Epithelial cell of proximal tubule (primary cell): ENCODE measurements around the gene CHEK1. TPM values are rescaled to one million over a fixed set of nuclear protein-coding genes. Genes with fewer than 3 reads are reported as not detected.

Source experiments
- DNase-seq: peaks from one replicate; pipeline ENCODE4 v3.0.0-alpha.2; 2011; ENCODE audit warnings: low read depth
- H3K4me3 ChIP-seq: 2 replicates; pipeline ENCODE4 v1.5.1; 2011; ENCODE audit warnings: low read depth, mild to moderate bottlenecking, low read length
- CTCF ChIP-seq: conservative IDR thresholded peaks from 2 replicates; pipeline ENCODE4 v1.5.1; 2012; ENCODE audit warnings: low read depth, mild to moderate bottlenecking, low read length
- total RNA-seq: library from RNA; depleted of rRNA; stranded (reverse); fragments of >200 nt; gene quantifications from 2 replicates; pipeline ENCODE4 v1.2.3, GENCODE V29; 2015

CHEK1 gene
- total RNA-seq, 1 donor from 2014 or later: 43.2 TPM

DNA sequence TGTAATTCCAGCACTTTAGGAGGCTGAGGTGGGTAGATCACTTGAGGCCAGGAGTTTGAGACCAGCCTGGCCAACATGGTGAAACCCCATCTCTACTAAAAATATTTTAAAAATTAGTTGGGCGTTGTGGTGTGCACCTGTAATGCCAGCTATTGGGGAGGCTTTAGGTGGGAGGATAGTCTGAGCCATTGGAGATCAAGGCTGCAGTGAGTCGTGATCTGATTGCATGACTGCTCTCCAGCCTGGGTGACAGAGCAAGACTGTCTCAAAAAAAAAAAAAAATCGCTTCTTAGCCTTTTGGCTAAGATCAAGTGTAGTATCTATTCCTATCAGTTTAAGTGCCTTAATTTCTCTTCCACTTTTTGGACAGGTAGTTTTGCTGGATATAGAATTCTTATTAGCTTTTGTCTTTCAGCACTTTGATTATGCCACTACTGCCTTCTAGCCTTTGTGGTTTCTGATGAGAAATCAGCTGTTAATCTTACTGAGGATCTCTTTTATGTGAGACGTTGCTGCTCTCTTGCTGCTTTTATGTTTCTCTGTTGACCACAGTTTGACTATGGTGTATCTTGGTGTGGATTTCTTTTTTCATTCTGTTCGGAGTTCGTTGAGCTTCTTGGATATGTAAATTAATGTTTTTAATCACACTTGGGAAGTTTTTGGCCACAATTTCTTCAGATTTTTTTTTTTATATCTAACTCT, 24.7 kb downstream of the CHEK1 start:
- no peak overlapping the region for H3K4me3 ChIP-seq
- no peak for DNase-seq
- TF ChIP-seq CTCF: no peak

GRCh38 chr11:125662689-125663088, 37.7 kb downstream of the CHEK1 start:
- DNase-seq: no peak
- H3K4me3 ChIP-seq: no peak overlapping the region
- TF ChIP-seq CTCF: no peak

GRCh38 chr11:125663910-125664309, 38.9 kb downstream of the CHEK1 start:
- no peak for DNase-seq
- no peak overlapping the region for H3K4me3 ChIP-seq
- no peak for TF ChIP-seq CTCF

- TF ChIP-seq CTCF: no peak
These were observed 42.2 kb downstream of the CHEK1 start for GRCh38 chr11:125667151-125667550.

GRCh38 chr11:125670172-125670571, 45.2 kb downstream of the CHEK1 start:
- DNase-seq: no peak
- no peak overlapping the region for H3K4me3 ChIP-seq
- no peak for TF ChIP-seq CTCF

More at GRCh38 chr11:125667151-125667550, 42.2 kb downstream of the CHEK1 start:
- DNase-seq: no peak
- no peak overlapping the region for H3K4me3 ChIP-seq

DNA sequence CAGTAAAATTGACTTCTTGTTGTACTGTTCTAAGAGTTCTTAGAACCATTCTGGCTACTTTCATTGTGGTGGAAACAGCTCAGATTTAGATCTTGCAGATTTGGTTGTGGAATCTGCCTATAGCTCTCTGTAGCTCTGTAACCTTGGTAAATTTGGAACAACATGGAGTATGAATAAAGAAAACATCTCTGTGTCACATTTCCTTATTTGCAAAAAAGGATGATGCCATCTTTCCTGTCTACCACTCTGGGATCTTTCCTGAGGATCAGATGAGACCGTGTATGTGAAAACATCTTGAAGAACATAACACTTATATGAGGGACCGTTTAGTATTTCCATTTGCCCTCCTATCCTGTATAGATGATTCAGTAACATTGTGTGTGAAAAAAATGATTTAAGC, 46.6 kb downstream of the CHEK1 start:
- no peak for TF ChIP-seq CTCF
- no peak overlapping the region for H3K4me3 ChIP-seq
- DNase-seq: no peak

DNA sequence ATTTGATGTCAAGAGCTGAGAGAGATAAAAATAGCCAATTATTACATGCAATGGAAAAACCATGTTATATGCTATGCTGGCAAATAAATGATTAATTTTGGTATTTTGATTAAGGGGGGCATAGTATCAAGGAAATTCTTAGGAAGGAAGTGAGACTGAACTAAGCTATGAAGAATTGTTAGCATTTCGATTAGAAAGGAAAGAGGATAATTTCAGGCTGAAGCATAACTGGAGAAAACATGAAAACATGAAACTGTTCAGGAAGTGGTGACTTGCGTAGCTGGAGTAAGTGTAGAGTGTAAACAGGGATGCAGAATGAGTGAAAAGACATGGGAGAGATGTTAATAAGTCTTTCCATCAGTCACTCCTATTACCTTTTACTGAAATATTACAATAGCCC, 49.2 kb downstream of the CHEK1 start:
- no peak for DNase-seq
- TF ChIP-seq CTCF: no peak
- H3K4me3 ChIP-seq: no peak overlapping the region
